Measurements from ENCODE around the gene RUFY2.

RUFY2 gene

GRCh38 chr10:68302503-68302823 is 104.6 kb downstream of the RUFY2 start:
- H3K4me3 ChIP-seq (ENCODE audit: low read depth, low read length) = no peak overlapping the region
- TF ChIP-seq CTCF (conservative IDR thresholded peaks at IDR 0.05; ENCODE audit: low read depth, low read length) = no peak
- no peak for DNase-seq (ENCODE audit: low read depth)

GRCh38 chr10:68301790-68302502 is 105.1 kb downstream of the RUFY2 start:
- peak; percentile 81 for DNase-seq (ENCODE audit: low read depth)
- TF ChIP-seq CTCF (conservative IDR thresholded peaks at IDR 0.05; ENCODE audit: low read depth, low read length) = peak; percentile 59
- no peak overlapping the region for H3K4me3 ChIP-seq (ENCODE audit: low read depth, low read length)

GRCh38 chr10:68301301-68301700 is 105.8 kb downstream of the RUFY2 start:
- DNase-seq (ENCODE audit: low read depth) = no peak
- no peak overlapping the region for H3K4me3 ChIP-seq (ENCODE audit: low read depth, low read length)
- TF ChIP-seq CTCF (conservative IDR thresholded peaks at IDR 0.05; ENCODE audit: low read depth, low read length) = no peak

GRCh38 chr10:68296843-68297663 is 110.0 kb downstream of the RUFY2 start:
- no peak for TF ChIP-seq CTCF (conservative IDR thresholded peaks at IDR 0.05; ENCODE audit: low read depth, low read length)
- peak; percentile 26 for DNase-seq (ENCODE audit: low read depth)
- no peak overlapping the region for H3K4me3 ChIP-seq (ENCODE audit: low read depth, low read length)

Measured in choroid plexus epithelial cell (primary cell).